ENCODE measurements around the gene SVOPL.
A peak's percentile ranks its signal among the peaks of the same experiment; 100 is the strongest.
"Not testable (repeated sequence)": the region's sequence is repeated elsewhere in the genome, so short reads cannot be mapped to it uniquely, and the experiment has no call there.

Gene SVOPL

GRCh38 chr7:138688037-138688436 lies 13.1 kb downstream of the SVOPL start:
- H3K27ac Mint-ChIP-seq; H3K36me3 Mint-ChIP-seq (ENCODE audit: low read depth); H3K9me3 Mint-ChIP-seq; H3K4me3 Mint-ChIP-seq; H3K27me3 Mint-ChIP-seq (ENCODE audit: low read depth); H3K4me1 Mint-ChIP-seq (ENCODE audit: low read depth): not testable (repeated sequence)

- no peaks in the 10 kb centered on the region for H3K9me3 Mint-ChIP-seq
- H3K27me3 Mint-ChIP-seq (ENCODE audit: low read depth): no peaks in the 10 kb centered on the region
- no peak overlapping the region for H3K4me3 Mint-ChIP-seq
- H3K4me1 Mint-ChIP-seq (ENCODE audit: low read depth): no peaks in the 10 kb centered on the region
- H3K27ac Mint-ChIP-seq: no peak overlapping the region
- no peaks in the 10 kb centered on the region for H3K36me3 Mint-ChIP-seq (ENCODE audit: low read depth)
These were observed 16.8 kb downstream of the SVOPL start for GRCh38 chr7:138684340-138684739.

DNA sequence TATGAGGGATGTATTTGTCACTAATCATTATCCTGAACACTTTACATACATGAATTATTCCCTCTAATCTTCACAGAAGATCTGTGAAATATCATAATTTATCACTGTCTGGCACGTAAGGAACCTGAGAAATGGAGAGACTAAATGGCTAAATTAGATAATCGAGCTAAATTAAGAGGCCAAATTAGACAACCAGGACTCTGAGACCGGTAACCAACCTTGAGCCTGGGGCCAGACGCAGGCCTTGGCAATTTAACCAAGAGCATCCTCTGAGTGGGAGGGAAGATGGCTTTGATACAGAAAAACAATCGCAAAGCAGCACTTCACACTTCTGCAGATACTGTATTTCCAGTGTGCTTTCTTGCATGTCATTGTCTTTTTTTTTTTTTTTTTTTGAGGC lies 21.4 kb downstream of the SVOPL start:
- Mint-ChIP-seq H3K4me3 (no peak overlapping the region), H3K9me3 (no peaks in the 10 kb centered on the region), H3K4me1 (ENCODE audit: low read depth) (no peaks in the 10 kb centered on the region), H3K27ac (no peak overlapping the region), H3K36me3 (ENCODE audit: low read depth) (no peaks in the 10 kb centered on the region), H3K27me3 (ENCODE audit: low read depth) (no peaks in the 10 kb centered on the region)

DNA sequence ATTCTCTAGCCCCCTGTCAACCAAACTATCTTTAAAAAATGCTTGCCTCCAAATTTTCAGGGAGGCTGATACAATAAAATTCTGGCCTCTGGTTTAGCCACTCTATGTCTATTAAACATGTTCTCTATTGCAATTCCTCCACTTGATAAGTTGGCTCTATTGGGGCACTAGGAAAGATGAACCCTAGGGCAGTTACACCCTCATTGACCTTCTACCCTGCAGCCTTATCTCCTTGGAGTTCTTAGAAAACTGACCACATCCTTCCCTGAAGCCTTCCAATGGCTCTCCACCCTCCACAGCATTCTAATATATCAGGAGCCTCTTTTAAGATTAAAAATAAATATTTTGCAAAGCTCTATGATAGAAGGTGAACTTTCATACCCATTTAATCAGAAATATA lies 30.6 kb downstream of the SVOPL start:
- Mint-ChIP-seq H3K36me3 (ENCODE audit: low read depth) (peaks cover 1% of the 10 kb centered on the region), H3K27me3 (ENCODE audit: low read depth) (peaks cover 5% of the 10 kb centered on the region), H3K9me3 (no peaks in the 10 kb centered on the region), H3K4me3 (no peak overlapping the region), H3K4me1 (ENCODE audit: low read depth) (peaks cover 4% of the 10 kb centered on the region), H3K27ac (no peak overlapping the region)

GRCh38 chr7:138669364-138669763 lies 31.8 kb downstream of the SVOPL start:
- H3K9me3 Mint-ChIP-seq: no peaks in the 10 kb centered on the region
- H3K4me1 Mint-ChIP-seq (ENCODE audit: low read depth): peaks cover 4% of the 10 kb centered on the region
- H3K4me3 Mint-ChIP-seq: no peak overlapping the region
- peaks cover 1% of the 10 kb centered on the region for H3K36me3 Mint-ChIP-seq (ENCODE audit: low read depth)
- H3K27me3 Mint-ChIP-seq (ENCODE audit: low read depth): peaks cover 12% of the 10 kb centered on the region
- H3K27ac Mint-ChIP-seq: no peak overlapping the region

GRCh38 chr7:138668946-138669345 lies 32.2 kb downstream of the SVOPL start:
- Mint-ChIP-seq H3K27ac (no peak overlapping the region), H3K27me3 (ENCODE audit: low read depth) (peaks cover 16% of the 10 kb centered on the region), H3K4me1 (ENCODE audit: low read depth) (peaks cover 4% of the 10 kb centered on the region), H3K9me3 (no peaks in the 10 kb centered on the region), H3K36me3 (ENCODE audit: low read depth) (peaks cover 1% of the 10 kb centered on the region), H3K4me3 (no peak overlapping the region)

DNA sequence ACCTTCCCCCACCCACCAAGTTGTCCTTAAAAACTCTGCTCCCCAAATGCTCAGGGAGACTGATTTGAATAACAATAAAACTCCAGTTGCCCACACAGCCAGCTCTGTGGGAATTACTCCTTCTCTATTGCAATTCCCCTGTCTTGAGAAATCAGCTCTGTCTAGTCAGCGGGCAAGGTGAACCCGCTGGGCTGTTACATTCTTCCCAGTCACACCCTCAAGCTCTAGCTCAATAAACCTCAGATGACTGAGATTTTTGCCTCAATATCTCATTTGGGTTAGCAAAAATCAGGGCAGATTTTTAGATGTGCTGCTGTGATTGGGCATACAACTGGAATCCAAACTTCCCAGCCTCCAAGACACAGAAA lies 32.9 kb downstream of the SVOPL start:
- no peaks in the 10 kb centered on the region for H3K9me3 Mint-ChIP-seq
- H3K27ac Mint-ChIP-seq: no peak overlapping the region
- peaks cover 24% of the 10 kb centered on the region for H3K27me3 Mint-ChIP-seq (ENCODE audit: low read depth)
- H3K4me3 Mint-ChIP-seq: no peak overlapping the region
- peaks cover 4% of the 10 kb centered on the region for H3K4me1 Mint-ChIP-seq (ENCODE audit: low read depth)
- H3K36me3 Mint-ChIP-seq (ENCODE audit: low read depth): peaks cover 1% of the 10 kb centered on the region

- H3K27me3 Mint-ChIP-seq (ENCODE audit: low read depth): peaks cover 29% of the 10 kb centered on the region
- peaks cover 1% of the 10 kb centered on the region for H3K36me3 Mint-ChIP-seq (ENCODE audit: low read depth)
- H3K4me3 Mint-ChIP-seq: no peak overlapping the region
- no peaks in the 10 kb centered on the region for H3K9me3 Mint-ChIP-seq
- no peak overlapping the region for H3K27ac Mint-ChIP-seq
- peaks cover 4% of the 10 kb centered on the region for H3K4me1 Mint-ChIP-seq (ENCODE audit: low read depth)
These were observed 33.5 kb downstream of the SVOPL start for GRCh38 chr7:138667535-138668228.

- Mint-ChIP-seq H3K9me3 (no peaks in the 10 kb centered on the region), H3K27ac (no peak overlapping the region)
These were observed 34.8 kb downstream of the SVOPL start for GRCh38 chr7:138666385-138666784.

DNA sequence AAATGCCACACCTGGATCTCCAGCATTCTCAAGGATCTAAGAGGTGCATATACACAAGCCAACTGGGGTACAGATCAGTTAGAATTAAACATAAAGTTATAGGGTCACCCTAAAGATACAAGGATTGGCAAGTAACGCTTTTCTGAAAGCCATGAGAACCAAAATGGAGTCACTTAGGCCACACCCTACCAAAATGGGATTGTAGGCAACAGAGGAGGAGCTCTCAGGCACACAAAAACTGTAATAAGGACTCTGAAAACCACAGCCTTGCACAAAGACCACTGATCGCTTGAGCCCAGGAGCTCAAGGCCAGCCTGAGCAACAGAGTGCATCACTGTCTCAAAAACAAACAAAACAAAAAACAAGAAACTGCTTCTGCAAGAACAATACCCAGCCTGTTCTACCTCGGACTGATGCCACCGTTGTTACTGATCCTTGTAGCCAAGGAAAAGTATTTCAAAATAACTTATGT lies 35.5 kb downstream of the SVOPL start:
- no peak overlapping the region for H3K27ac Mint-ChIP-seq
- peaks cover 4% of the 10 kb centered on the region for H3K4me1 Mint-ChIP-seq (ENCODE audit: low read depth)
- no peaks in the 10 kb centered on the region for H3K9me3 Mint-ChIP-seq
- no peak overlapping the region for H3K4me3 Mint-ChIP-seq
- H3K27me3 Mint-ChIP-seq (ENCODE audit: low read depth): peaks cover 41% of the 10 kb centered on the region
- H3K36me3 Mint-ChIP-seq (ENCODE audit: low read depth): no peaks in the 10 kb centered on the region

More at GRCh38 chr7:138666385-138666784, 34.8 kb downstream of the SVOPL start:
- peaks cover 36% of the 10 kb centered on the region for H3K27me3 Mint-ChIP-seq (ENCODE audit: low read depth)
- no peak overlapping the region for H3K4me3 Mint-ChIP-seq
- peaks cover 1% of the 10 kb centered on the region for H3K36me3 Mint-ChIP-seq (ENCODE audit: low read depth)
- peaks cover 4% of the 10 kb centered on the region for H3K4me1 Mint-ChIP-seq (ENCODE audit: low read depth)

DNA sequence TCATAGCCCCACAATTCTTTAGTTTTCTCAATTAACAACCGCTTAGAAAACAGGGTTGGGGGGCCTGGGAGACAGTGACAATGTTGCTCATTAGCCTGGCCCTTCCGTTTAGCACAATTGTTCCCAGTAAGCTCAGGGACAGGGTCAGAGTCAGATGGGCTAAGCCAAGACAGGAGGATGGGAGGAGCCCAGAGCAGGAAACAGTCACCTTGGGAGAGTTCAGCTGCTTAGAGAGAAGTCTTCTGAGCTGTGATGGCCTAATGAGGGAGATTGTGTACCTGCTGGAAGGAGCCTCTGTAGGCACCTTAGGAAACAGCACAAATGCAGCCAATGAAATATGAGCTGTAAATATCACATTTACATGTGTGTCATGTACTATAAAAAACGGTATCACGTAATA lies 35.9 kb downstream of the SVOPL start:
- H3K27ac Mint-ChIP-seq: no peak overlapping the region
- H3K4me1 Mint-ChIP-seq (ENCODE audit: low read depth): peaks cover 4% of the 10 kb centered on the region
- peak overlapping the region; percentile 57 for H3K4me3 Mint-ChIP-seq
- peaks cover 41% of the 10 kb centered on the region for H3K27me3 Mint-ChIP-seq (ENCODE audit: low read depth)
- H3K36me3 Mint-ChIP-seq (ENCODE audit: low read depth): no peaks in the 10 kb centered on the region
- no peaks in the 10 kb centered on the region for H3K9me3 Mint-ChIP-seq

GRCh38 chr7:138663725-138664710 lies 37.1 kb downstream of the SVOPL start:
- peaks cover 4% of the 10 kb centered on the region for H3K4me1 Mint-ChIP-seq (ENCODE audit: low read depth)
- H3K4me3 Mint-ChIP-seq: peak overlapping the region; percentile 72
- H3K27me3 Mint-ChIP-seq (ENCODE audit: low read depth): peaks cover 36% of the 10 kb centered on the region
- H3K36me3 Mint-ChIP-seq (ENCODE audit: low read depth): no peaks in the 10 kb centered on the region
- H3K27ac Mint-ChIP-seq: no peak overlapping the region
- H3K9me3 Mint-ChIP-seq: no peaks in the 10 kb centered on the region

- peaks cover 4% of the 10 kb centered on the region for H3K4me1 Mint-ChIP-seq (ENCODE audit: low read depth)
- no peaks in the 10 kb centered on the region for H3K36me3 Mint-ChIP-seq (ENCODE audit: low read depth)
- peaks cover 36% of the 10 kb centered on the region for H3K27me3 Mint-ChIP-seq (ENCODE audit: low read depth)
- H3K4me3 Mint-ChIP-seq: no peak overlapping the region
- H3K27ac Mint-ChIP-seq: no peak overlapping the region
- H3K9me3 Mint-ChIP-seq: no peaks in the 10 kb centered on the region
These were observed 38.2 kb downstream of the SVOPL start for GRCh38 chr7:138662991-138663320.

- Mint-ChIP-seq H3K9me3 (no peaks in the 10 kb centered on the region), H3K36me3 (ENCODE audit: low read depth) (no peaks in the 10 kb centered on the region), H3K27me3 (ENCODE audit: low read depth) (peaks cover 36% of the 10 kb centered on the region), H3K4me1 (ENCODE audit: low read depth) (peaks cover under 1% of the 10 kb centered on the region), H3K4me3 (no peak overlapping the region), H3K27ac (no peak overlapping the region)
These were observed 38.8 kb downstream of the SVOPL start for GRCh38 chr7:138662076-138662990.

Data from T-helper 1 cell treated with Interleukin-12 subunit alpha and Interleukin-12 subunit beta and Interleukin-4 antibody, amounts not matched to agents 30 μg/mL and 1 μg/mL, for 36 hours (primary cell).